Activated CD8-positive, alpha-beta memory T cell treated with anti-CD3 and anti-CD28 coated beads for 4 hours (primary cell): Measurements from ENCODE around the gene CLCN3.
"Not testable (repeated sequence)": the region's sequence is repeated elsewhere in the genome, so short reads cannot be mapped to it uniquely, and the experiment has no call there.

ENCODE experiments used
- DNase-seq, 2 donors: peaks; one replicate each; pipeline ENCODE4 v3.0.0-alpha.2; 2020; ENCODE audit warnings: low read depth in 2 of 2

CLCN3 gene

DNA sequence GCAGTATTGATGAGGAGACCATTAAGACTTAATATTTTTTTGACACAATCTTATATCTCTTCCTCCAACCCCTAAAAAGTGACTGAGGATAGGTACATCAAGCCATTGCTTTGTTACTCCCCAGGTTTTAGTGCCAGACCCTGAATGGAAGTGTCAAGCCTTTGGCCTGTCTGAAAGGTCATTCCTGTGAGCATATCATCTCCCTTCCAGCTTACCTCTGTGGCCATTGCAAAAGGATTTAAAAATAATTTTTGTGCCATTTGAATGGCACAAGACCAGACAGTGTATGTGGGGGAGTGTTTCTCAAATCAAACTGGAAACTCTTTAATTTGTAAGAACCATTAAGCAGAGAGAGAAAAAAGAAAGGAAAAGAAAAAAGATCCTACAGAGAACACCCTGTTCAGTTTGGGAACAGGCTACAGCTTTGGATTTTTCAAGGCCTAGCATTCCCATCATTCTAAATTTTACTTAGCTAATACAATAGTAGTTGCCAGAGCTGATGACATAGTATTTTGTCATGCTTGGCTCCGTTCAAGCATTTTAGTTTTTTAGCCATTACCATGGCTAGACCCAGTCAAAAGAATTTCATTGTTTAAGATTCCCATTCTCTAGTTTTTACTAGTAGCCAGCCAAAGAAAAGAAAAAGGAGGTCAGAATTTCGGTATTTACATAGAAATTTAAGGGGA, 87.7 kb downstream of the CLCN3 start:
- DNase-seq = no peak

DNA sequence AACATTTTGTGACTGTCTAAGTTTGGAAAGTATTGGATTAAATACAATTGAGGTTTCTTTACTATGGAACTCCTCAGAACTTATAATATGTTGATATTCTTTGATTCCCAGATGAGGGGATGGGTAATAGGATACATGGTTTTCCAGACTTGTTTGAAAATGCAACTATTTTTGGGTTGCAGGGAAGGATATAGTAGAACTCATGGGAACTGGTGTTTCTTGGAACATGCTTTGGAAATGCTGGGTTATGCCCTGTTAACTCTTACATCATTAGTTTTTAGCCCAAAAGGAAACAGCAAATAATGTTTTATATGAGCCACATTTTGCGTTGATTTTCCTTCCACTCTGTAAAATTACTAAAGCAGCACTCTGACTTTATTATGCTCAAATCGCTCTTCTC, 95.4 kb downstream of the CLCN3 start:
- no peak for DNase-seq

DNA sequence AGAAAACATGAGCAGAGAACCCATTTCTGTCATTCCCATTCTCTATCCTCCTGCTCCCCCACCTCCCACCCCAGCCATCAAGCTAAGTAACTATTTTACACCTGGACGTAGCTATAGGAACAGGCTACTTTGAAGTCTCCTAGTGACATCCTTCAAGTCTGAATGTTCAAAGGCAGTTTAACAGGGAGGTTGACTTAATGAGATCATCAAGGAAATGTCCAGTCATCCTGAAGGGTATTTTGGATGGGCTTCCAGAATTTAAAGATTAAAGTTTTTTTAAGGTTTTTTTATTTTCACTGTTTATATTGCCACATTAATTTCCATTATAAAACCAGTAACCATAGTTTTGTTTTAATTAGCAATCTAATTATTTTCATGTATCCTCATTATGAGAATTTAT, 96.3 kb downstream of the CLCN3 start:
- DNase-seq = no peak

DNA sequence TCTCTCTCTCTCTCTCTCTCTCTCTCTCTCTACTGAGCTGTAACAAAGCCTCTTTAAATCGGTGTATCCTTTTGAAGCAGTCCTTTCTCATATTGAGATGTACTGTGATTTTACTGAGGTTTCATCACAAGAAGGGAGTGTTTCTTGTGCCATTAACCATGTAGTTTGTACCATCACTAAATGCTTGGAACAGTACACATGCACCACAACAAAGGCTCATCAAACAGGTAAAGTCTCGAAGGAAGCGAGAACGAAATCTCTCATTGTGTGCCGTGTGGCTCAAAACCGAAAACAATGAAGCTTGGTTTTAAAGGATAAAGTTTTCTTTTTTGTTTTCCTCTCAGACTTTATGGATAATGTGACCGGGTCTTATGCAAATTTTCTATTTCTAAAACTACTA, 100.2 kb downstream of the CLCN3 start:
- DNase-seq = no peak

DNA sequence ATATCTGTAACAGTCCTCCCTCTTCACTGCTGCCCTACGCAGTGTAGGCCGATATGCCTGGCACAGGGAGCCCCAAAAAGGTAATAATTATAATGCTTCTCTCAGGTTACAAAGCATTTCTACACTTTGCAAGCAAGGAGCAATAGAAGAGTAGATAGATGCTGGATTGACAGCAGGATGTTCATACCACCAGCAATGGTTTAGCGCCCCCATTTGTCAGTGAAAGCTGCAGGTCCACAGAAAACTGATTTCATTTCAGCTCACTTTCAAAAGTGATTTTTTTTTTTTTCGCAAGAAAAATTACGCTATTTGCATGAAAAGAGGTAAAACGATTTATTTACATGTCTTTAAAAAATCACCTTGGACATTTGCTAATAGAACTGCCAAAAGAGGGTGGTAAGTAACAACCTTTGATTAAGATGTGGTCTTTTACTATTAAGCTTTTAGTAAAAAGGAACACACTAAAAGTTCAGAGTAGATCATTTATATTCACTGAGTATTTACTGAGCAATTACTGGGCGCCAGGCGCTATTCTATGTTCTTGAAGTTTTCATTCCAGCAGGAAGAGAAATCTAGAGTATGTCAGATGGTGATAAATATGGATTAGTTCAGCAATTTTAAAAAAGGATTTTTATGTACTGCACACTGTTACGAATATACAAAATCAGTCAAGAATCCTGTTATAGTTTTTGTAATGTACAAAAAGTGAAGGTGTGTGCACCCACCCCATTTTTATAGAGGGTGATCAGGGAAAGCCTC, 103.0 kb downstream of the CLCN3 start:
- DNase-seq = no peak

DNA sequence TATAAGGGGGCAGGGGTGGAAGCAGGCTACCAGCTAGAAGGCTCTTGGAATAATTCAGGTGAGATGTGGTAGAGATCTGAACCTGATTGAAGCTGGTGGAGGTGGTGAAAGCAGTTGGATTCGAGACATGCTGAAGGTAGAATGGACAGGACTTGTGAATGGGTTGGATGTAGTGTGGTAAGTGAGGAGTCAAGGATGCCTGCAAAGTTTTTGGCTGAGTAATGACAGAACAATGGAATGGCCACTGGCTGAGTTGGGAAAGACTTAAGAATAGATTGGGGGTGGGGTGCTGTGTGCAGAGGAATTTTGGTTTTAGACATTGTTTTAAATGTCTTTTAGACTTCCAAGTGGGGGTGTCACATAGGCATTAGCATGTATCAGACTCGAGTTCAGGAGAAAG, 103.9 kb downstream of the CLCN3 start:
- DNase-seq = no peak

DNA sequence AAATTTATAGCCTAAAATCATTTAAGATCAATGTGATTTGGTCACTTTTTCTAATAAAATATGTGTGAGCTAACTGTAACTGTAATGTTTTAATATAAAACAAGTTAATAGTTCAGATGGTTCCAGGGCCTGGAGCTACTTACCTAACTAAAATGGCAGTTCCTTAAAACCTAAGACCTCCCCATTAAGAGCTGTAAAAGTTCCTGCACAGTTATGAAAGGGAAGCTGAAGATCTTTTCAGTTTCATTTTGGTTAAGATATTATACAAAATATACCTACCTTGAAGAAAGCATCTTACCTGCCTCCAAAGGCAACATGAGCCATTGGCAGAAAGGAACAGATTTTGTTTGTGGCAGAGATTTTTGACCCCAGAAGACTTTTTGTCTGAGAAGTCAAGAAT, 107.2 kb downstream of the CLCN3 start:
- DNase-seq = no peak

DNA sequence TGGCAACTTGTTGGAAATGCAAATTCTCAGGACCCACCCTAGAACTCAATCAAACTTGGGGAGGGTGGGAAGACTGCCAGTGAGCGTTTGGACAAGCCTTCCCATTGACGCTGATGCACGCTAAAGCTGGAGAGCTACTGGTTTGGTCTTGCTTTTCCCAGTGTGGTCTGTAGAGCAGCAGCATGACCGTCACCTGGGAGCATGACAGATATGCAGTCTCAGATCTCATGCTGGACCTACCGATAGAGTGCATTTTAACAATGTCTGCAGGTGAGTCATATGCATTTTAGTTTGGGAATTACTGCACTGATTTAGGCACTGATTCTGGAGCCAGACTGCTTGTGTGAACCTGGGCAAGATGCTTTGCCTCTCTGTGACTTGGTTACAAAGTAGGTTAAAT, 110.2 kb downstream of the CLCN3 start:
- no peak for DNase-seq

DNA sequence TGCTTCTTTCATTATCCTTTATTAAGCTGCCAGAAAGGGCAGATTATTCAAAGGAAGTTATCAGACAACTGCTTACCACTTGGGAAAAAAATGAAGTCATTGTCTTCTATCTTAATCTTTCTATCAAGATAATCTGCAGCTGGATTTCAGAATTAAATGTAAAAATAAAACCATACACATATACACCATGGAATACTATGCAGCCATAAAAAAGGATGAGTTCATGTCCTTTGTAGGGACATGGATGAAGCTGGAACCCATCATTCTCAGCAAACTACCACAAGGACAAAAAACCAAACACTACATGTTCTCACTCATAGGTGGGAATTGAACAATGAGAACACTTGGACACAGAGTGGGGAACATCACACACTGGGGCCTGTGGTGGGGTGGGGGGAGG, 118.2 kb downstream of the CLCN3 start:
- DNase-seq = not testable (repeated sequence)

DNA sequence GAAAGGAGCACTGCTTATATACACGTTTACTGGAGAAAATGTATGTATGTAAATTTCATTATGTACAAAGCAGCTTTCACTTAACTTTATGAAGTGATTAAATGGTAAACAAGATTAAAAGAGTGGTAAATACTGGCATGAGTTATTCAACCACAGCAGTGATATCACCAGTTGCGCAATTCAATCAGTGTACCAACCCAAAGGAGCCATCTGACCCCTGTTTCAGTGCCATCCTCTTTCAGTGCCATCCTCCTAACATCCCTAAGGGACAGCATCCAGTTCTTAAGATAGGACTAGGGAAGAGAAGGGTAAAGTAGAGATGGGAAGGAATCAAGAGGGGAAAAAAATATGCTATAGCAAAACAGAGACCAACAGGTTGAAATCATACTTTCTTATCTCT, 121.2 kb downstream of the CLCN3 start:
- DNase-seq = no peak

DNA sequence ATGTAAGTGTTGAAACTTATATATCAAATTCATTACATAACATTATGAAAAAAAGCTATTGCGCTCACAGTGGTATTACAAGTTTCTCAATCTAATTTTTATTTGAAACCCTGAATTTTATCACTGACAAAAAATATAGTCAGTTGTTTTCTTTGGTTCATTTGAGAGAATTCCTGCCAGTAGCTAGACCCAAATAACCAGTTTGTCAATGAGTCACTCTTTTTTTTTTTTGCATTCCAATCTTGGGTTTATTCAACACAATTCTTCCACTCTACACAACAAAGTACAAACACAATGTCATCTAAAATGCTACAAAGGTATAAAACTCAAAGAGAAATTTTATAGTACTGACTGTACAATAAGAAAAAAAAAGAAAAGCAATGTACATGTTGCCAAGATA, 124.2 kb downstream of the CLCN3 start:
- no peak for DNase-seq

DNA sequence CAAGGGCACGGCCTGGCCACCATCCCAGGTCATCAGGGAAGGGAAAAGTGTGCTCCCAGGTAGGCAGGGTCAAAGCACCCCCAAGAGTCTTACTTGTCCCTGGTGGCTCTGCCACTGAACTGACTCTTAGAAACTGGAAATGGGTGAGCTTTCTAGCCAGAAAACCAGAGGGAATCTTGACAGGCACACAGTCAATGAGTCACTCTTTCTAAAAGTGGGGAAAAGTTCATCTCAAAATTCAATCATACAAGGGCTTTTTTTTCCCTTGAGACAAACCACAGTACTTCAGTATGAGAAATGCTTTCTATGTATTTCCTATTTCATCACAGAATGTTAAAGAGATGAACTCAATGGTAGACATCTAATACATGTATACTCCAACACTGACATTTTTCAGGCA, 124.9 kb downstream of the CLCN3 start:
- no peak for DNase-seq

DNA sequence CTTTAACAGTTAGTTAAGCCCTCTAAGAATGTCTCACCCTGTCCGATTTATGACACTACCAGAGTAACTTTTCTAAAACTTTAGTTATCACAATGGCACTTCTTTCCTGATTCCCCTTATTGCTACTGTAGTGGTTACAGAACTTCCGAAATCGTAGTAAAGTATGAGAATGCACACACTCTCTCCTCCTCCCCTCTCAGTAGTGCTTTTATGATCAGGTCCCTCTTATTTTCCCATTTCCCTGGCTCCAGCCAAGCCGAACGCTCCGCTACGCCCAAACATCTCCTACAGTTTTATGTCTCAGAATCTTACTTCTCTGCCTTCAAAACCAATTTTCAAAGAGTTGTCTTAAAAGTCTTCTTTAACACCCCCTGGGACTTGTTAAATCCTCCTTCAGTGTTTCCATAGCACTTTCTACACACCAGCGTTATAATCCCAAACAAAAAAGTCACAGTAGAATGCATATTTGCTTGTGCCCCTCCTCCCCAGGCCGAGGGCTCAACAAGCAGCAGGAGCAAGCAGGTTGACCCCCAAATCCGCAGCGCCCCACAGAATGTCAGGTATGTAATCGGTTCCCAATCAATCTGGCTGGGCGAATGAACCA, 136.7 kb downstream of the CLCN3 start:
- no peak for DNase-seq

DNA sequence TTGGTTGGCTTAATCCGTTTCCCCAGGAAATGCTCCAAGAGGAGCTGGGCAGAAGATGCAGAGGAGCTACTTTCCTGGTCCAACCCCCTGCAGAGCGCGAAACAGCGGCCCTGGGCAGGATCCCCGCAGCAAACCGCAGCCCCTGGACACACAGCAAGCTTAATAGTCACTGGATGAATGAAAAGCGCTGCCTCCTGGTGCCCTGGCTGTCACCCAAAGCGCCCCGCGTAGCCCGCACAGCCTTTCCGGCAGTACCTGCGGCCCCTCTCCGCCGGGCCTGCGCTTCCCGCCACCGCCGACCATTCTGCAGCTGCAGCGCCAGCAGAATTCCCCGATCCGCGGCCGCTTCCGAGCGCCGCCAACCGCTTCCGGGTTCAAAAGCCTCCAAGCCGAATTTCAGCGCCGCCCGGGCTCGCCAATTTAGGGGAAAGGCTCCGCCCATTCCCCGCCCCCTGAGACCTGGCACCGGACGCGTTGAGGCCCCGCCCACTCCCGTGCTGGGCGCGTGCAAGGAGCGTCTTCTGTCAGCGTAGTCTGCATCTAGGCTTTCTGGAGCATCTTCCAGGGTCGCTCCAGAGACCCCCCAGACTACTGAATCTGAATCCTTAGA, 137.3 kb downstream of the CLCN3 start, which contains the start of gene HPF1:
Gene HPF1, minus strand, starts transcription at position 370 of the 610 bp plus-strand sequence. Its CDS starts 67 bp downstream, at position 303.
- DNase-seq = peak; percentile 84 to 86

DNA sequence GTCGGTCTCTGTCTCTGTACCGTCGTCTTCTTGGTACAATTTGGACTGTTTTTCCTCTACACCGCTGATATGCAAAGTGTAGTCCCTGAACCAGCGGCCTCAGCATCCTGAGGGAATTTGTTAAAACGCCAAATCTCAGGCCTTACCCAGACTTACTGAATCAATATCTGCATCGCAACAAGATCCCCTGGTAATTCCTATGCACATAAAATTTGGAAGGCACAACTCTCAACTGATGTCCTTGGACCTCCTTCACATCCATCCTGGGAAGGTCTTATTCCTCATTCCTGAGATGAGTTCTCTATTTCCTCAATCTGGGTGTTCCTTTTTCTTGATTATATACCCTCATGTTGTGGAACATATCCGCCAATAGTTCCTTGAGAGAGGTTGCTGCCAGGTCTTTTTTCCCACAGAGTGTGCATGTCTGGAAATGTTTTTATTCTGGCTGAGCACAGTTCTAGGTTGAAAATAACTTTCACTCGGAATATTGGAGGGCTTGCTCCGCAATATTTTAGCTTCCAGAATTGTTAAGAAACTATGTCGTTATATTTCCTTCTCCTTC, 138.1 kb downstream of the CLCN3 start:
- no peak for DNase-seq

DNA sequence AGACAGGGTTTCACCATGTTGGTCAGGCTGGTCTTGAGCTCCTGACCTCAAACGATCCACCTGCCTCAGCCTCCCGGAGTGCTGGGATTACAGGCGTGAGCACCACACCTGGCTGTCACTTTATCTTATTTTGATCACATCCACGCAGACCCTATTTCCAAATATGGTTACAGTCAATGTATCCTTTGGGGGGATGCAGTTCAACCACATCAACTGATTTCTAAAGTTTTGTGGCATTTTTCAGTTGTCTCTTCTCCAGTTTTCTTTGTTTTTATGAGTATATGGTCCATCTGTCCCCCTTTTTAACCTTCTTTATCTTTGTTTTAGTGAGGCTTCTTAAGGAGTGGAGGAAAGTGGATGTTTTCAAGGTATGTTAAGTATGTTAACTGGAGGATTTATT, 141.5 kb downstream of the CLCN3 start:
- DNase-seq = no peak

DNA sequence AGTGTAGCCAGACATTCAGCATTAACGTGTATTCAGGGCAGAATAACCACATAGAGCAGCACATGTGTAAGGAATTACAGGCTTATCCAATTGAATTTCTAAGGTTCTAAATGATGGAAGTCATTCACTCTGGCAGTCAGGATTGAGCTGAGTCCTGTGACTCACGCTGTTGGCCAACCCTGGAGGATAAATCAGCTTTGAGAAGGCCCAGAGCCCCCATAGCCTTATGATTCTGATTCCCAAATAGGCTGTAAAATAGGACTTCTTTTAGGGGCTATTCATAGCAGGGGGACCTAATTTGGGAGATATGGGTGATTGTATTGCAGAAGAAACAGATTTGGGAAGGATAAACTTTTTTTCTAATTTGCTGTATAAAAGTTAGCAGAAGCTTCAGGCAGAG, 145.5 kb downstream of the CLCN3 start:
- no peak for DNase-seq

DNA sequence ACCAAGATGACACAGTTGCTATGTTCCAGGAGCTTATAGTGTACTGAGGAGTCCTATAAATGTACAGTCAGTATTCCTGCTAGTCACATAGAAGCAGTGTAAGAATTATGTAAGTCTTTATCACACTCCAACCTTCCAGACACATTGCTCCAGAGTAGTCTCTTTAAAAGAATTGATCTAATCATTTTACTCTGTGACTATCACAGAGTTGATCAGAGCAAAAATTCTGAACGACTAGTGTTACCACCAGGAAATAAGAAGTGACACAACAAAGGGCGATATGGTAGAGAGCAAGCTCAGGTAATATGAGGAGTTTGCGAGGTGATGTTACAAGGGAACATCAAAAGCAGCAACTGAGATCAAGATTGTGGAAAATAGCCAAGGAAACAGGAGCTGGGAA, 146.4 kb downstream of the CLCN3 start:
- DNase-seq = no peak

DNA sequence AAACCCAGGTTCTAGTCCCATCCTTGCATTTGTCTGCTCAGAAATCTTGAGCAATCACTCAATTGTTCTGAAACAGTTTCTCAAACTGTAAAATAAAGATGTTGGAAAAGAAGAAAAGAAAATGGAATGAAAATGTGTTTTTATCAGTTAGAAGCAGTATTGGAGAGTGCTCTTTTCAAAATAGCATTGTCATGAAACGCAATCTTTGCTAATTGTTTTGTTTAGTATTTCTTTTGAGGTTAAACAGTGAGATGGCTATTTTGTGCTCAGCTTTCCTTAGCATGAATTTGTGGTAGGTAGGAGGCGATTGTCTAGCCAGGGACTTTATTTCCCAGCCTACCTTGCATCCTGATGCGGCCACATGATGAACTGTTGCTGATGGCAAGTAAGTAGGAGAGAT, 148.0 kb downstream of the CLCN3 start:
- DNase-seq = no peak

DNA sequence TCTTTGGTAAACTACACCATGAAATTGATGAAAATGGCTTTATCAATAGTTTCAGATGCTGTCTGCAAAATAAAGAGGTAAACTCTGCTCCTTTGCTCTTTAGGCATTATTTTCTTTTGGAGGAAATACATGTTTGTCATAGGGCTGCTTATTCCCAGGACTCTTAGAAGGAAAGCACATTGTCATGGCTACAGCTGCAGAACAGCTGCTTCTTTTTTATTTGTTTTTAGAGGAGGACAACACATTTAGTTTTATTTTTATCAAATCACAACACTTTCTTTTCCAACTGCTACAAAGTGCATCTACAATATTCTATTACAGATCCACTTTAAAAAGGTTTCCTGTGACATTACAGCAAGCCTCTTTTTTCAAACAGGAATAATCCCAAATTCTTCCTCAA, 150.0 kb downstream of the CLCN3 start:
- DNase-seq = no peak

DNA sequence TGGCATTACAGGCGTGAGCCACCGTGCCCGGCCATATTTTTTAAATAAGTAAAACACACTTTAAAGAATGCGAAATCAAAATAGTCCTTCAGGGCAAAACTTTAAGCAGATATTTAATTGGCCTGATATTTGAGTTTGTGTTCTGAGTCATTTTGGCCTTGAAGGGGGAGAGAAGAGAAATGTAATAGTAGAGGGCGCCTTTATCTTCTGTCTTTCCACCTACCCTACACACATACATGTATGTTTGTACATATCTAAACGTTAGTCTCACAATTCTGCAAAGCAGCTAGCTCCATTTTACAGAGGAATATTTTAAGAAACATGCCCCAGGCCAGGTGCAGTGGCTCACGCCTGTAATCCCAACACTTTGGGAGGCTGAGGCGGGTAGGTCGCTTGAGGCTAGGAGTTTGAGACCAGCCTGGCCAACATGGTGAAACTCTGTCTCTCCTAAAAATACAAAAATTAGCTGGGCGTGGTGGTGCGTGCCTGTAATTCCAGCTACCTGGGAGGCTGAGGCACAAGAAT, 151.2 kb downstream of the CLCN3 start:
- DNase-seq = not testable (repeated sequence)
